Inflammatory macrophage (primary cell): ENCODE measurements around the gene CSF2.
A peak's percentile ranks its signal among the peaks of the same experiment; 100 is the strongest.

Experiments used
- DNase-seq, 2 donors: peaks; one replicate each; pipeline ENCODE4 v3.0.0-alpha.2; 2020 to 2022

CSF2 gene

GRCh38 chr5:132055441-132055807 is 18.2 kb upstream of the CSF2 start:
- no peak for DNase-seq

GRCh38 chr5:132055808-132056609 is 17.6 kb upstream of the CSF2 start:
- DNase-seq: no peak

GRCh38 chr5:132056610-132057497 is 16.7 kb upstream of the CSF2 start:
- DNase-seq: no peak

GRCh38 chr5:132057498-132058255 is 15.9 kb upstream of the CSF2 start:
- no peak for DNase-seq

- no peak for DNase-seq
Measured at GRCh38 chr5:132058646-132059042, 14.9 kb upstream of the CSF2 start.

- DNase-seq: no peak
Measured at GRCh38 chr5:132059043-132059695, 14.4 kb upstream of the CSF2 start.

GRCh38 chr5:132059696-132060500 is 13.7 kb upstream of the CSF2 start:
- DNase-seq: no peak

GRCh38 chr5:132060501-132061161 is 13.0 kb upstream of the CSF2 start, which contains the start of gene IL3:
IL3 (plus strand) TSS chr5:132060655; CDS start chr5:132060707, 52 bp downstream.
- DNase-seq: no peak

- DNase-seq: peak; percentile 62 to 70
Measured at GRCh38 chr5:132063090-132063911, 10.3 kb upstream of the CSF2 start.

GRCh38 chr5:132064140-132064539 is 9.4 kb upstream of the CSF2 start:
- no peak for DNase-seq

- DNase-seq: peak; percentile 81 to 84
Measured at GRCh38 chr5:132064738-132065331, 8.8 kb upstream of the CSF2 start.

GRCh38 chr5:132065351-132065937 is 8.1 kb upstream of the CSF2 start:
- peak; percentile 35 to 69 for DNase-seq

- no peak for DNase-seq
Measured at GRCh38 chr5:132065951-132066701, 7.5 kb upstream of the CSF2 start.

- DNase-seq: no peak
Measured at GRCh38 chr5:132066871-132067270, 6.7 kb upstream of the CSF2 start.

- DNase-seq: no peak
Measured at GRCh38 chr5:132067451-132067850, 6.1 kb upstream of the CSF2 start.

- no peak for DNase-seq
Measured at GRCh38 chr5:132067941-132068808, 5.4 kb upstream of the CSF2 start.

- DNase-seq: peak; percentile 15 to 32
Measured at GRCh38 chr5:132069561-132069960, 4.0 kb upstream of the CSF2 start.
